Measurements from ENCODE around the gene CDH22.

The CDH22 gene

DNA sequence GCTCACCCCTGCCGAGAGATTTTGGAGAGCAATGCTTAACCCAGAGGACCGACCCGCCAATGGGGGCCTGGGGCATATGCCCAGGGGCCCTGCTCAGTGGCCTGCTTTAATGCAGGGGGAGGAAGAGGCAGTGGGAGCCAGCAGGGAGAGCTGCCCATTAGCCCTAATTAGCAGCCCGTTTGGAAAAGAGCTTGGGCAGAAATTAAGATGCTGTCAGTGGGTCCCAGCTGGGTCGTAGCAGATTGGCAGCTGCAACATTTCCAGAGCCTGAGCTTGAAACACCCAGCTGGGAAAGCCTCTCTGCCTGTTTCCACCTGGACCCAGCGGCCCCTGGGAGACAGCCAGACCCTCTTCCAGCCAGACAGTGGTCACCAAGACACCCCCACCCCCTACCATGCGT lies 150.7 kb downstream of the CDH22 start:
- TF ChIP-seq CTCF (conservative IDR thresholded peaks at IDR 0.05), result no peak
- TF ChIP-seq ZFX (IDR thresholded peaks at IDR 0.05), result no peak
- no peak overlapping the region for H3K27ac ChIP-seq

DNA sequence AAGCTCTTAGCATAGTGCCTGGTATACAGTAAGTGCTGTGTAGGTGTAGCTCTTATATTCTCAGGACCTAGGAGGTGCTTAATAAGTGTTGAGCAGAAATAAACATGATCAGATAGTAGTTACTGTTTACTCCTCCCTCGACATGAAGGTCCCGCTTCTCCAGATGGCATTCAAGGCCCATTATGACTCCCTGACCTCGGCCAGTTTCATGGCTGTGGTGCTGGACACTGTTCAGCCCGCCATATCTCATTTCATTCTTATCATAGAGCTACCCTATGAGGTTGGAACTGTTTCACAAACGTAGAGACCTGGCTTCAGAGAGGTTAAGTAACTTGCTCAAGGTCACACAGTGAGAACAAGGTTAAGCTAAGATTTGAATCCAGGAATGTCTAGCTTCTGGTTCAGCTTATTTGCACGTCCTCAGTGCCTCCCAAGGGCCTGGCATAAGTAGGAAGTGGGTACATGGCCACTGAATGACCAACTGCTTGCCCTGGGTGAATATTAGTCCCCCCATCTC lies 151.2 kb downstream of the CDH22 start:
- H3K27ac ChIP-seq, result no peak overlapping the region
- TF ChIP-seq ZFX (IDR thresholded peaks at IDR 0.05) (no peak), CTCF (conservative IDR thresholded peaks at IDR 0.05) (no peak)

DNA sequence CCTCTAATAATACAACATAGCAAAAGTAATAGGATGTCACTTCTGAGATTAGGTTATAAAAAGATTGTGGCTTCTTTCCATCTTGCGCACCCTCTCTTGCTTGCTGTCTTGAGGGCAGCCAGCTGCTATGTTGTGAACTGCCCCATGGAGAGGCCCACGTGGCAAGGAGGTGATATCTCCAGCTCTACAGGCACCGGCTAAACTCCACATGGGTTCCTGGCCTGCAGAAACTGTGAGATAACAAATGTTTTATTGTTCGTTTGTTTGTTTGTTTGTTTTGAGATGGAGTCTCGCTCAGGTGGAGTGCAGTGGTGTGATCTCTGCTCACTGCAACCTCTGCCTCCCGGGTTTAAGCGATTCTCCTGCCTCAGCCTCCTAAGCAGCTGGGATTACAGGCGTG lies 152.2 kb downstream of the CDH22 start:
- no peak for TF ChIP-seq CTCF (conservative IDR thresholded peaks at IDR 0.05)
- no peak for TF ChIP-seq ZFX (IDR thresholded peaks at IDR 0.05)
- H3K27ac ChIP-seq, result no peak overlapping the region

- TF ChIP-seq CTCF (conservative IDR thresholded peaks at IDR 0.05) (no peak), ZFX (IDR thresholded peaks at IDR 0.05) (no peak)
- no peak overlapping the region for H3K27ac ChIP-seq
Observed at GRCh38 chr20:46154796-46155195, 153.5 kb downstream of the CDH22 start.

- TF ChIP-seq CTCF (conservative IDR thresholded peaks at IDR 0.05) (no peak), ZFX (IDR thresholded peaks at IDR 0.05) (no peak)
- H3K27ac ChIP-seq, result no peak overlapping the region
Observed at GRCh38 chr20:46154305-46154704, 154.0 kb downstream of the CDH22 start.

GRCh38 chr20:46152824-46153586 lies 155.3 kb downstream of the CDH22 start:
- no peak overlapping the region for H3K27ac ChIP-seq
- TF ChIP-seq CTCF (conservative IDR thresholded peaks at IDR 0.05) (no peak), ZFX (IDR thresholded peaks at IDR 0.05) (no peak)

GRCh38 chr20:46151936-46152335 lies 156.4 kb downstream of the CDH22 start:
- peak; percentile 72 for TF ChIP-seq CTCF (conservative IDR thresholded peaks at IDR 0.05)
- no peak for TF ChIP-seq ZFX (IDR thresholded peaks at IDR 0.05)
- no peak overlapping the region for H3K27ac ChIP-seq

Measured in C4-2B (cell line).